SK-N-SH (cell line): Measurements from ENCODE around the gene SP6. TPM values are rescaled to one million over a fixed set of nuclear protein-coding genes. Genes with fewer than 3 reads are reported as not detected.

ENCODE experiments used
- CTCF ChIA-PET: fragments of 300-600, 350-600 bp; formaldehyde crosslinking; extraction: SDS; loops from one replicate; lab custom pipeline; 2021; lab: Yijun Ruan, JAX
- POLR2A ChIA-PET: fragments of 350-600 bp; sonication (Branson Sonifier 250); formaldehyde crosslinking; extraction: SDS; loops from one replicate; lab custom pipeline; 2020; ENCODE audit warnings: antibody characterized with exemption, inconsistent platforms; lab: Yijun Ruan, JAX
- DNase-seq: peaks from one replicate; pipeline ENCODE4 v3.0.0; 2012
- H2AFZ ChIP-seq: fragments of 200-600 bp; sonication (generic); 2 replicates; pipeline ENCODE4 v1.8.1; 2016; ENCODE audit warnings: antibody characterized with exemption, mild to moderate bottlenecking, low read depth
- H3F3A ChIP-seq: fragments of 200-600 bp; sonication (generic); replicated peaks from 2 replicates; pipeline ENCODE3; 2016; ENCODE audit warnings: antibody characterized with exemption, mild to moderate bottlenecking; ENCODE audit not compliant: insufficient read depth
- H3K27ac ChIP-seq, 2 experiments: fragments of 200-500 bp in 1 of 2; fragments of 200-600 bp in 1 of 2; sonication (Bioruptor generic) in 1 of 2; sonication (generic), shearing (Covaris generic) in 1 of 2; 2 replicates each; pipeline versions ENCODE4 v1.5.1 to v1.6.1; 2014 to 2016; ENCODE audit warnings: low read depth in 2 of 2, inconsistent platforms in 1 of 2, low read length in 1 of 2, mild to moderate bottlenecking in 1 of 2, mixed read lengths in 1 of 2
- H3K27me3 ChIP-seq: fragments of 200-600 bp; sonication (generic), shearing (Covaris generic); 2 replicates; pipeline ENCODE4 v1.6.1; 2016; ENCODE audit warnings: mixed run types; ENCODE audit not compliant: insufficient read depth
- H3K36me3 ChIP-seq, 2 experiments: fragments of 200-500 bp in 1 of 2; fragments of 200-600 bp in 1 of 2; sonication (Bioruptor generic) in 1 of 2; sonication (generic) in 1 of 2; replicated peaks in 1 of 2; 2 replicates each; pipeline versions ENCODE3 to v1.5.1; 2014 to 2016; ENCODE audit warnings: low read length in 1 of 2, mild to moderate bottlenecking in 1 of 2; ENCODE audit not compliant: insufficient read depth in 2 of 2, control insufficient read depth in 1 of 2
- H3K4me1 ChIP-seq, 2 experiments: fragments of 200-500 bp in 1 of 2; fragments of 200-600 bp in 1 of 2; sonication (Bioruptor generic) in 1 of 2; sonication (generic), shearing (Covaris generic) in 1 of 2; 2 replicates each; pipeline versions ENCODE4 v1.5.1 to v1.6.1; 2014 to 2016; ENCODE audit warnings: low read depth in 1 of 2, low read length in 1 of 2, mixed run types in 1 of 2; ENCODE audit not compliant: insufficient read depth in 2 of 2, control insufficient read depth in 1 of 2
- H3K4me2 ChIP-seq: fragments of 200-600 bp; sonication (generic), shearing (Covaris generic); 2 replicates; pipeline ENCODE4 v1.6.1; 2017; ENCODE audit warnings: mixed run types
- H3K4me3 ChIP-seq, 2 experiments: fragments of 200-500 bp in 1 of 2; fragments of 200-600 bp in 1 of 2; sonication (Bioruptor generic) in 1 of 2; sonication (generic), shearing (Covaris generic) in 1 of 2; 2 replicates each; pipeline versions ENCODE4 v1.5.1 to v1.8.1; 2014 to 2016; ENCODE audit warnings: low read depth in 2 of 2, inconsistent platforms in 1 of 2, low read length in 1 of 2, mild to moderate bottlenecking in 1 of 2, mixed read lengths in 1 of 2, moderate library complexity in 1 of 2
- H3K79me2 ChIP-seq: fragments of 200-600 bp; sonication (generic); 2 replicates; pipeline ENCODE4 v1.8.1; 2017; ENCODE audit warnings: mild to moderate bottlenecking; ENCODE audit not compliant: insufficient read depth
- H3K9ac ChIP-seq: fragments of 200-600 bp; sonication (generic); 2 replicates; pipeline ENCODE4 v1.6.1; 2017; ENCODE audit warnings: mixed run types
- H3K9me2 ChIP-seq: fragments of 200-600 bp; sonication (generic); 2 replicates; pipeline ENCODE4 v1.6.1; 2017; ENCODE audit warnings: mixed run types
- H3K9me3 ChIP-seq: fragments of 200-600 bp; sonication (generic); 2 replicates; pipeline ENCODE4 v1.6.1; 2017; ENCODE audit warnings: mixed run types, mild to moderate bottlenecking, moderate library complexity
- H4K20me1 ChIP-seq: fragments of 200-600 bp; sonication (generic); 2 replicates; pipeline ENCODE4 v1.6.1; 2017; ENCODE audit warnings: mild to moderate bottlenecking, mixed run types; ENCODE audit not compliant: insufficient read depth
- CTCF ChIP-seq: fragments of 200-600 bp; sonication (generic); IDR thresholded peaks from 2 replicates; pipeline ENCODE4 v1.6.1; 2017; ENCODE audit warnings: antibody characterized with exemption, mild to moderate bottlenecking, moderate library complexity
- ELF1 ChIP-seq: IDR thresholded peaks from 2 replicates; pipeline ENCODE4 v1.4.0; 2012
- FOSL2 ChIP-seq: IDR thresholded peaks from 2 replicates; pipeline ENCODE4 v1.4.0; 2012; ENCODE audit warnings: low read depth, mild to moderate bottlenecking, moderate library complexity, borderline replicate concordance
- FOXJ3 ChIP-seq: sonication (generic); formaldehyde crosslinking; IDR thresholded peaks from 2 replicates; pipeline ENCODE4 v1.5.1; 2020; ENCODE audit warnings: mild to moderate bottlenecking, missing genetic modification reagents
- IRF3 ChIP-seq: fragments of 150-350 bp; IDR thresholded peaks from 2 replicates; pipeline ENCODE4 v1.6.1; 2016; ENCODE audit warnings: mild to moderate bottlenecking, low read depth, low read length
- MEF2A ChIP-seq: IDR thresholded peaks from 2 replicates; pipeline ENCODE4 v1.4.0; 2012; ENCODE audit warnings: low read depth, borderline replicate concordance
- MXI1 ChIP-seq: IDR thresholded peaks from 2 replicates; pipeline ENCODE4 v1.6.1; 2012; ENCODE audit warnings: mild to moderate bottlenecking, low read depth, low read length, improper control_type of control experiment
- NFIC ChIP-seq: IDR thresholded peaks from 2 replicates; pipeline ENCODE4 v1.4.0; 2012; ENCODE audit warnings: borderline replicate concordance
- NRF1 ChIP-seq: IDR thresholded peaks from 2 replicates; pipeline ENCODE4 v1.6.1; 2012; ENCODE audit warnings: low read depth, mild to moderate bottlenecking, low read length
- RAD21 ChIP-seq: IDR thresholded peaks from 2 replicates; pipeline ENCODE4 v1.6.1; 2012; ENCODE audit warnings: mild to moderate bottlenecking, low read length
- REST ChIP-seq: IDR thresholded peaks from 2 replicates; pipeline ENCODE4 v1.6.1; 2012; ENCODE audit warnings: mild to moderate bottlenecking, low read depth, low read length, moderate library complexity
- RFX5 ChIP-seq: IDR thresholded peaks from 2 replicates; pipeline ENCODE4 v1.6.1; 2012; ENCODE audit warnings: mild to moderate bottlenecking, improper control_type of control experiment, low read length
- SIN3A ChIP-seq: IDR thresholded peaks from 2 replicates; pipeline ENCODE4 v1.6.1; 2012; ENCODE audit warnings: low read depth, mild to moderate bottlenecking, low read length, moderate library complexity, borderline replicate concordance
- SMC3 ChIP-seq: IDR thresholded peaks from 2 replicates; pipeline ENCODE4 v1.6.1; 2012; ENCODE audit warnings: low read depth, low read length, improper control_type of control experiment
- TAF1 ChIP-seq: IDR thresholded peaks from 2 replicates; pipeline ENCODE4 v1.6.1; 2012; ENCODE audit warnings: low read depth, mild to moderate bottlenecking, low read length, moderate library complexity, borderline replicate concordance
- TCF12 ChIP-seq: IDR thresholded peaks from 2 replicates; pipeline ENCODE4 v1.4.0; 2012
- TEAD4 ChIP-seq: IDR thresholded peaks from 2 replicates; pipeline ENCODE4 v1.4.0; 2012; ENCODE audit warnings: mild to moderate bottlenecking, borderline replicate concordance; ENCODE audit not compliant: insufficient read depth
- USF1 ChIP-seq: IDR thresholded peaks from 2 replicates; pipeline ENCODE4 v1.4.0; 2012; ENCODE audit warnings: low read depth, borderline replicate concordance
- ZBTB33 ChIP-seq: IDR thresholded peaks from 2 replicates; pipeline ENCODE4 v1.4.0; 2012; ENCODE audit warnings: low read depth, borderline replicate concordance
- WGBS: methylation state at CpG from one replicate; pipeline ENCODE4 v1.1.6; 2017; ENCODE audit warnings: low lambda C conversion rate; 5-methylcytosine and 5-hydroxymethylcytosine counted together
- polyA plus RNA-seq, 3 experiments: library from polyadenylated mRNA; depleted of rRNA; stranded (reverse); fragments of >200 nt; gene quantifications; 2 replicates each; pipeline ENCODE4 v1.2.3, GENCODE V29; 2012

The SP6 gene
- polyA plus RNA-seq, 1 of the 3 experiments (the other 2 are of a cell fraction) = 0.03 TPM

- no peak for TF ChIP-seq IRF3
Observed at GRCh38 chr17:47848198-47848513, 2.8 kb downstream of the SP6 start (continued).

GRCh38 chr17:47847341-47848197 is 3.4 kb downstream of the SP6 start:
- Histone ChIP-seq H3K27ac (no peak overlapping the region), H3F3A (peaks cover 3% of the 10 kb centered on the region), H4K20me1 (0 out of 2 replicates have a peak, but pooled peaks cover under 1% of the 10 kb centered on the region), H3K9ac (no peak overlapping the region), H3K4me1 (peaks cover 0 to 21% of the 10 kb centered on the region in 2 experiments; a peak in 2 of 4 replicates), H3K79me2 (no peaks in the 10 kb centered on the region), H3K27me3 (peaks cover 75% of the 10 kb centered on the region), H3K36me3 (no peaks in the 10 kb centered on the region), H2AFZ (no peak overlapping the region), H3K4me2 (peak overlapping the region; percentile 26; the same call in 1 of the 2 replicates), H3K9me3 (no peaks in the 10 kb centered on the region), H3K4me3 (no peak overlapping the region; a peak in 2 of 4 replicates), H3K9me2 (no peaks in the 10 kb centered on the region)
- CTCF ChIA-PET = interaction anchor here (0.8 to 33.0 kb wide), 23 partner anchors 5 to 239 kb away, joined by 3 to 1447 read pairs (median 4); partner anchors contain the start of genes LRRC46, MRPL10, OSBPL7 and PNPO
- peak; percentile 71 for DNase-seq
- POLR2A ChIA-PET = interaction anchor here (1.6 to 2.4 kb wide), 3 partner anchors 10 to 49 kb away, joined by 4 to 10 read pairs (median 4); partner anchors contain the start of gene SP2
- WGBS = 23% methylated on average over 44 of the region's 71 CpGs
- TF ChIP-seq IRF3 (no peak), SMC3 (peak; percentile 63), FOXJ3 (CRISPR knock-in tag) (no peak), MXI1 (no peak), ZBTB33 (no peak), TCF12 (no peak), FOSL2 (no peak), ELF1 (no peak), TEAD4 (no peak), RAD21 (peak; percentile 57), SIN3A (no peak), NRF1 (no peak), REST (no peak), MEF2A (no peak), TAF1 (no peak), USF1 (no peak), CTCF (peak; percentile 50), RFX5 (no peak), NFIC (no peak)
